PC-9 (cell line): ENCODE results near the gene ZNF385B. TPM values are rescaled to one million over a fixed set of nuclear protein-coding genes. Genes with fewer than 3 reads are reported as not detected.

Experiments
- BruUV-seq: library from RNA; stranded (reverse); fragments of 400-500 nt; replicated peaks from 2 replicates; lab custom pipeline; 2021; lab: Mats Ljungman, UMichigan
- CTCF ChIA-PET: fragments of 300-600 bp; sonication (Branson Sonifier 250); formaldehyde crosslinking; loops from one replicate; lab custom pipeline; 2022; ENCODE audit warnings: antibody characterized with exemption; lab: Charles Lee
- POLR2A ChIA-PET: fragments of 300-600 bp; sonication (Branson Sonifier 250); formaldehyde crosslinking; loops from one replicate; lab custom pipeline; 2022; ENCODE audit warnings: antibody characterized with exemption; ENCODE audit not compliant: unreplicated experiment; lab: Charles Lee
- DNase-seq, 2 experiments: peaks; one replicate each; pipeline versions ENCODE4 v3.0.0 to v3.0.0-alpha.2; 2015 to 2022; ENCODE audit warnings: mixed read lengths in 1 of 2
- H2AFZ ChIP-seq: fragments of 200-600 bp; sonication (generic); 2 replicates; pipeline ENCODE4 v1.8.1; 2017; ENCODE audit warnings: antibody characterized with exemption
- H3F3A ChIP-seq: fragments of 200-600 bp; sonication (generic); 2 replicates; pipeline ENCODE4 v1.8.1; 2017; ENCODE audit warnings: antibody characterized with exemption, mild to moderate bottlenecking, low read depth; ENCODE audit not compliant: insufficient read depth
- H3K27ac ChIP-seq: fragments of 200-600 bp; sonication (generic); 2 replicates; pipeline ENCODE4 v1.6.1; 2016; ENCODE audit warnings: mixed run types
- H3K27me3 ChIP-seq: fragments of 200-600 bp; sonication (generic); 2 replicates; pipeline ENCODE4 v1.6.1; 2016; ENCODE audit warnings: low read depth, mixed run types; ENCODE audit not compliant: insufficient read depth
- H3K36me3 ChIP-seq: fragments of 200-600 bp; sonication (generic); 2 replicates; pipeline ENCODE4 v1.6.1; 2016; ENCODE audit warnings: low read depth, mixed run types
- H3K4me1 ChIP-seq: fragments of 200-600 bp; sonication (generic); replicated peaks from 2 replicates; pipeline ENCODE4 v1.6.1; 2016; ENCODE audit warnings: mixed run types; ENCODE audit not compliant: insufficient read depth
- H3K4me2 ChIP-seq: fragments of 200-600 bp; sonication (generic); 2 replicates; pipeline ENCODE4 v1.6.1; 2017; ENCODE audit warnings: mixed run types
- H3K4me3 ChIP-seq: fragments of 200-600 bp; sonication (generic); 2 replicates; pipeline ENCODE4 v1.6.1; 2016; ENCODE audit warnings: mixed run types
- H3K79me2 ChIP-seq: fragments of 200-600 bp; sonication (generic); 2 replicates; pipeline ENCODE4 v1.6.1; 2017; ENCODE audit warnings: low read depth, mixed run types
- H3K9me2 ChIP-seq: fragments of 200-600 bp; sonication (generic); 2 replicates; pipeline ENCODE4 v1.8.1; 2017; ENCODE audit warnings: mild to moderate bottlenecking; ENCODE audit not compliant: insufficient read depth
- H3K9me3 ChIP-seq: fragments of 200-600 bp; sonication (generic); 2 replicates; pipeline ENCODE4 v1.8.1; 2016; ENCODE audit warnings: low read depth; ENCODE audit not compliant: insufficient read depth
- H4K20me1 ChIP-seq: fragments of 200-600 bp; sonication (generic); 2 replicates; pipeline ENCODE4 v1.8.1; 2017; ENCODE audit not compliant: insufficient read depth
- EZH2 ChIP-seq: fragments of 200-600 bp; sonication (generic); IDR thresholded peaks from 2 replicates; pipeline ENCODE4 v1.8.0; 2017; ENCODE audit warnings: antibody characterized with exemption, low read depth
- intact Hi-C: fragments of 100-400 bp; cut with micrococcal nuclease; formaldehyde crosslinking; loops from one replicate; pipeline ENCODE4 v1.10.0; 2022; ENCODE audit not compliant: unreplicated experiment
- total RNA-seq: library from RNA; stranded (reverse); gene quantifications from 2 replicates; pipeline ENCODE4 v1.2.3, GENCODE V29; 2021
- TF ChIP-seq, protein P1 (sequence below): fragments of 200-600 bp; sonication (generic); conservative IDR thresholded peaks from 2 replicates; pipeline ENCODE4 v1.6.1; 2017; ENCODE audit warnings: mixed run types, antibody characterized with exemption, mild to moderate bottlenecking, moderate library complexity

ZNF385B gene
- total RNA-seq, 1 experiment from 2014 or later = 4.1 TPM

DNA sequence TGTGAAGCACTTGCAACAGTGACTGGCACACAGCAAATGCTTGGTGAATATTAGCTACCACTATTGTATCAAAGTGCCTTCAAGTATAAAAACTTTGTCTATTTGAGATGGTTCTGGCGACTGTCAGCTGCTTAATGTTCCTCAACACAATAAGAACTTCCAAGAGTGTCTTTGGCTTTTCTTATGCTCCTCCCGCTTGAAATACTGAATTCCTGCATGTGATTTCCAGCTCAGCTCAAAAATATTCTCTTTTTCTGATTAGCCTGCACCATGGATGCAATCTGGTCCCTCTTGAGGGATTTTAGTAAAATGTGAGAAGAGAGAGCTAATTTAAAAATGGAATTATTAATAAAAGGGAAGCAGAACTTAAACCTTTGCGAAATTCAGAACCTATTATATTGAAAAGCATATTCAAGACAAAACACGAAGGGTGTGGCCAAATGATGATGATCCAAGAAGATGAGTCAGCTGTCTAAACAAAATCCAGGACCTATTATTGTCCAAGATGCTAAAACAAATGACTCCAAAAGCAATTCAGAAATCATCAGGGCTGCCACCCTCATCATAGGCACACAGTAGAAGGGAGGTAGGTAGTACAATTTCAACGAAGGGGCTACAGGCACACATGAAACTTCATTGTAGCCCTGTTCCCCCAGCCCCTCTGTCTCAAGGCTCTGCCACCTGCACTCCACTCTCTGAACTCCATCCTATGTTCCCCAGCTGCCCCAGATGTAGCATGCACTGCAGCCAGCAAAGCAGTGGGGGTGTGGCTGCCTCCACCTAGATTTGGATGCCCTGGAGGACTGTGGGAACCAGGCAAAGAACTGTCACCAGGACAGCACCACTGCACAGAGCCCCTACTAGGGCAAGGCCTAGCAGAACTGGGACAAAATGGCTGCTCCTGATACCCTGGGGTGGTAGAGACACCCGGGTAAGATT is 190.1 kb downstream of the ZNF385B start:
- BruUV-seq = no TSS peak
- TF ChIP-seq, protein P1, sequence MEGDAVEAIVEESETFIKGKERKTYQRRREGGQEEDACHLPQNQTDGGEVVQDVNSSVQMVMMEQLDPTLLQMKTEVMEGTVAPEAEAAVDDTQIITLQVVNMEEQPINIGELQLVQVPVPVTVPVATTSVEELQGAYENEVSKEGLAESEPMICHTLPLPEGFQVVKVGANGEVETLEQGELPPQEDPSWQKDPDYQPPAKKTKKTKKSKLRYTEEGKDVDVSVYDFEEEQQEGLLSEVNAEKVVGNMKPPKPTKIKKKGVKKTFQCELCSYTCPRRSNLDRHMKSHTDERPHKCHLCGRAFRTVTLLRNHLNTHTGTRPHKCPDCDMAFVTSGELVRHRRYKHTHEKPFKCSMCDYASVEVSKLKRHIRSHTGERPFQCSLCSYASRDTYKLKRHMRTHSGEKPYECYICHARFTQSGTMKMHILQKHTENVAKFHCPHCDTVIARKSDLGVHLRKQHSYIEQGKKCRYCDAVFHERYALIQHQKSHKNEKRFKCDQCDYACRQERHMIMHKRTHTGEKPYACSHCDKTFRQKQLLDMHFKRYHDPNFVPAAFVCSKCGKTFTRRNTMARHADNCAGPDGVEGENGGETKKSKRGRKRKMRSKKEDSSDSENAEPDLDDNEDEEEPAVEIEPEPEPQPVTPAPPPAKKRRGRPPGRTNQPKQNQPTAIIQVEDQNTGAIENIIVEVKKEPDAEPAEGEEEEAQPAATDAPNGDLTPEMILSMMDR = no peak
- no peak for TF ChIP-seq EZH2
- Histone ChIP-seq H3K27ac (no peak overlapping the region), H4K20me1 (no peaks in the 10 kb centered on the region), H2AFZ (no peak overlapping the region), H3F3A (no peaks in the 10 kb centered on the region), H3K4me2 (no peak overlapping the region), H3K4me3 (no peak overlapping the region), H3K9me2 (no peaks in the 10 kb centered on the region), H3K36me3 (no peaks in the 10 kb centered on the region), H3K79me2 (no peaks in the 10 kb centered on the region), H3K9me3 (no peaks in the 10 kb centered on the region), H3K4me1 (no peaks in the 10 kb centered on the region), H3K27me3 (no peaks in the 10 kb centered on the region)
- ChIA-PET POLR2A (interaction anchor here (0.7 kb wide), 2 partner anchors 24 to 25 kb away, joined by 3 to 4 read pairs; no protein-coding TSS in a partner anchor), CTCF (interaction anchor here (0.6 kb wide), 1 partner anchor 210 kb away, joined by 3 read pairs; no protein-coding TSS in a partner anchor)
- intact Hi-C loops = no loop called here
- DNase-seq = no peak

DNA sequence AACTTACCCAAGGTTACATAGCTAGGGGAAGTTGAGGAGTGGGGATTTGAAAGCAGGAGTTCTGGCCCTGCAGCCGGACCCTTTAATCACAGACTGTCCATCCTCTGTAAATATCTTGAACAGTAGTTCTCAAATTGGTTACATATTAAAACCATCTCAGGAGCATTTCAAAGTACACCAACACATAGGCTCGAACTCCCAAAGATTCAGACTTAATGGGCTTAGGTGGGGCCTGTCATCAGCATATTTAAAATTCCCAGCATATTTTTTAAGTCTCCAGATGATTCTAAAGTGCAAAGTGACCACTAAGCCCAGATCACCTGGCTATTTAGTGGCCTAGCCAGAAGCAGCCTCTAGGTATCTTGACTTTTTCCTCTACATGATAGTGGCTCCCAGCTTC is 192.2 kb downstream of the ZNF385B start:
- intact Hi-C loops = no loop called here

More for the DNA sequence above, 192.2 kb downstream of the ZNF385B start:
- H3K79me2 ChIP-seq = no peaks in the 10 kb centered on the region
- TF ChIP-seq, protein P1 = no peak
- TF ChIP-seq EZH2 = no peak
- no peak overlapping the region for H3K4me3 ChIP-seq
- no peak overlapping the region for H3K27ac ChIP-seq
- DNase-seq = no peak
- H2AFZ ChIP-seq = no peak overlapping the region
- CTCF ChIA-PET = interaction anchor here (0.7 kb wide), 1 partner anchor 306 kb away, joined by 4 read pairs; no protein-coding TSS in a partner anchor
- H3K27me3 ChIP-seq = no peaks in the 10 kb centered on the region
- no peak overlapping the region for H3K4me2 ChIP-seq
- POLR2A ChIA-PET = no interaction called here
- no peaks in the 10 kb centered on the region for H3K4me1 ChIP-seq
- H3K9me3 ChIP-seq = no peaks in the 10 kb centered on the region
- no peaks in the 10 kb centered on the region for H3K36me3 ChIP-seq
- H3F3A ChIP-seq = no peaks in the 10 kb centered on the region
- H3K9me2 ChIP-seq = no peaks in the 10 kb centered on the region
- BruUV-seq = no TSS peak
- H4K20me1 ChIP-seq = no peaks in the 10 kb centered on the region
